T47D (cell line): ENCODE results near the gene MYO3B.
"Not testable (repeated sequence)": the region's sequence is repeated elsewhere in the genome, so short reads cannot be mapped to it uniquely, and the experiment has no call there.

Experiments
- DNase-seq, 2 experiments: peaks; one replicate each; pipeline versions ENCODE4 v3.0.0 to v3.0.0-alpha.2; 2011 to 2012; ENCODE audit warnings: low read depth in 1 of 2, low spot score in 1 of 2
- JUND ChIP-seq: IDR thresholded peaks from 2 replicates; pipeline ENCODE4 v1.6.1; 2012; ENCODE audit warnings: low read depth
- in situ Hi-C: cut with HindIII; loops from 2 replicates; pipeline ENCODE4 v1.10.0; 2016; ENCODE audit warnings: low sequenced_read_pairs, low pct_unique_long_range_greater_than_20kb

Gene MYO3B

DNA sequence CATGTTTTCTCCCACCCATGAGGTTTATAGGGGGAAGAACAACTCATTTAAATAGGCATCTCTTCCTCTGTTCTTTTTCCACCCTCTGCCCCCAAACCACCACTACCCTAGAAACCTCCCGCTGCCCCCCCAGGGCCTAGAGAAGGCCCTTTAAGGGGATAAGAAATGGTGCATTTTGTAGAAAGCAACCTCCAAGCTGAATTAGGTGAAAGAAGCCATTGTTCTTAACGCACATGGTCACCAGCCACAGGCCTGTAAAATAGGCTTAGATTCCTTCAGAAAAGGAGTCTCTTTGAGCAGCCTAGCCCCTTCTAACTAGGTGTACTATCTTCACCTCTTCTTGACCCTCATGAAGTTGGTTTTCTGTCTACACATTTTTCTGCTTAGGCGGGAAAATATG is 418.6 kb downstream of the MYO3B start:
- in situ Hi-C loops = no loop called here
- no peak for TF ChIP-seq JUND
- no peak for DNase-seq

DNA sequence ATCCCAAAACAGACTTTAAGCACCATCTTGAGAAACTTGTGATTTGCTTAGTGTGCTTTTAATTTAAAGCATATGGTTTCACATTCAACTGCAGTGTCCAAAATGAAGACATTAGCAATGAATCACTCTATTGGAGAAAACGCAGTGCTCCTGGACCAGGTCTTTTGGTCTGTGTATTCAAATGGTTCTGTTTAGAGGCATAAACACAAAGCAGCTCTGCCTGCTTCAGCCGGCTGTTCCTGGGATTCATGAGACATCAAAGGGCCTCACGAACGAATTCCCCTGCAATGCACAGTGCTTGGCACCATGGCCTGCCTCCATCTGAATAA is 420.1 kb downstream of the MYO3B start:
- in situ Hi-C loops = no loop called here
- TF ChIP-seq JUND = no peak
- DNase-seq = no peak

DNA sequence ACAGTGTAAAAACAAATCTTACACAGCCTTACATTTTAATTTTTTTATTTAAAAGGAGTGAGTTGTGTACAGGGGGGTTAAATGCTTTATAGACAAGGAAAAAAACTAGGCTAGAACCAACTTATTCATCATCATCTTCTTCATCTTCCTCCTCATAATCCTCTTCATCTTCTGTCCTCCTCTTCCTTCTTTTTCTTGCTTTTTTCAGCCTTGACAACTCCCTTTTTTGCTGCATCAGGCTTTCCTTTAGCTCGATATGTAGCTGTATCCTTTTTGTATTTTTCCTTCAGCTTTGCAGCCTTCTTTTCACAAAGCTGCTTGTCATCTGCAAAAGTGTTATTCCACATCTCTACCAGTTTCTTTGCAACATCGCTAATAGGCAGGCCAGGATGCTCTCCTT is 423.5 kb downstream of the MYO3B start:
- no peak for TF ChIP-seq JUND
- in situ Hi-C loops = no loop called here
- no peak for DNase-seq

DNA sequence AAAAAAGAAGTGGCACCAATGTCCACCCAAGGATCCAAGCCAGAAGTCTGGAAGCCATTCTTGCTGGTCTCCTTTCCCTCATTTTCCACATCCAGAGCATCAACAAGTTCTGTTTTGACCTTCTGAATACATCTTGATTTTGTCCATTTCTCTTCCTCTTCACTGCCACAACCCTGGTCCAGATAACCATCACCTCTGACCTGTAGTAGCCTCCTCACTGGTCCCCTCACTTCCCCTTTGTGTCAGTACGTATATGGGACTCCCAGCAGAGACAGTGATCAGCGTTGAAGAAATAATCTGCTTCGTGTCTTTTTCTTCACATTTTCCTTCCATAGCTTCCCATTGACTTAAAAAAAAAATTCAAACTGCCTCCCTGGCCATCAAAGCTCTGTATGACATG is 427.9 kb downstream of the MYO3B start:
- DNase-seq = no peak
- no peak for TF ChIP-seq JUND
- in situ Hi-C loops = no loop called here

DNA sequence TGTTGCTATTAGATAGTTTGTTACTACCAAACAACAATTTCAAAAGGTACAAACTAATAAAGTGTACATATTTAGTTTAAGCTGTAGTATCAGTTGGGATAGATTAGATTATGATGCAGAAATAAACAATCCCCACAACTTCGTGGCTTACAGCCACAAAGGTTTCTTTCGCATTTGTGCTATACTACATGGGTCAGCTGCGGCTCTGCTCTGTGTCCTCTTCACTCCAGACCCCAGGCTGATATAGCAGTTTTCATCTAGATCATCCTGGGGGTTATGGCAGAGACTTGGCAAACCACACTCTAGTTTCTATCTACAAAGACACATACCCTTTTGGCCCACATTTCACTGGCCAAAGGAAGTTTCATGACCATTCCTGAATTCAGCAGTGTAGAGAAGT is 429.2 kb downstream of the MYO3B start:
- in situ Hi-C loops = no loop called here
- DNase-seq = no peak
- TF ChIP-seq JUND = no peak

DNA sequence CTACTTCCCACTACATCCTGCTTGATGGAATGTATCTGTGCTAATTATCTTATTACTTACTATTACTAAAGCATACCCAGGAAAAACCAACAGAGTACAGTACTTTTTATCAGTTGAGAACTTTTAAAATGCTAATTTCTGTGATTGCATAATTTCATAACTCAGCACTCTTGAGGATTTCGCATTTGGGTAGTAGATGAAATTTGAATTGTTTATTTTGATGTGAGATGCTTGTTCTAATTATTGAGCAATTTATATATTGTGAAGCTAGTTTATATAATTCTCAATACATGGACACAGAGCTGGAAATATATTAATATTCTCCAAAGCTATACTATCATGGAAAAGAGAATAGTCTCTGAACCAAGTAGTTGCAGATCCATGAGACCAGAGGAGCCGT is 432.7 kb downstream of the MYO3B start:
- no peak for TF ChIP-seq JUND
- DNase-seq = no peak
- in situ Hi-C loops = no loop called here

DNA sequence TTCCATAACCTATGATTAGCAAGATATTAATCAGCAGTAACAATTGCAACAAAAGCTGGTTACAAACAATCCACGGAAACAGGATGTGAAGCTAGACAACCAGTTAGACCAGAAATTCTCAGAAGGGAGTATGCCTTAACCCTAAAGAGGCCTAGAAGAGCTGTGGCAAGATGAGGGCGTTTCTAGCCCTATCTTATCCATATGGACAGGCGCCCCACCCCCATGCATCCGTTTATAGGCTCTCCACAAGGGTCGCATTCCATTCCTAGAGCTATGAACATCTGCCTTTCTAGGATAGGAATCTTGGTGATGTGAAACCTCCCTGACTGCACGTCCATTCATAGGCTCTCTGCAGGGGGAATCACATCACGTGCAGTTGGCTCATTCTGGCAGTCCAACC is 441.0 kb downstream of the MYO3B start:
- DNase-seq = peak in 1 of 2 experiments; percentile 16
- in situ Hi-C loops = not testable (repeated sequence)

DNA sequence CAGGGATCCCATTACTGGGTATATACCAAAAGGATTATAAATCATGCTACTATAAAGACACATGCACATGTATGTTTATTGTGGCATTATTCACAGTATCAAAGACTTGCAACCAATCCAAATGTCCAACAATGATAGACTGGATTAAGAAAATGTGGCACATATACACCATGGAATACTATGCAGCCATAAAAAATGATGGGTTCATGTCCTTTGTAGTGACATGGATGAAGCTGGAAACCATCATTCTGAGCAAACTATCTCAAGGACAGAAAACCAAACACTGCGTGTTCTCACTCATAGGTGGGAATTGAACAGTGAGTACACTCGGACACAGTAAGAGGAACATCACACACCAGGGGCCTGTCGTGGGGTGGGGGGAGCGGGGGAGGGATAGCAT is 457.1 kb downstream of the MYO3B start:
- in situ Hi-C loops, DNase-seq: not testable (repeated sequence)

DNA sequence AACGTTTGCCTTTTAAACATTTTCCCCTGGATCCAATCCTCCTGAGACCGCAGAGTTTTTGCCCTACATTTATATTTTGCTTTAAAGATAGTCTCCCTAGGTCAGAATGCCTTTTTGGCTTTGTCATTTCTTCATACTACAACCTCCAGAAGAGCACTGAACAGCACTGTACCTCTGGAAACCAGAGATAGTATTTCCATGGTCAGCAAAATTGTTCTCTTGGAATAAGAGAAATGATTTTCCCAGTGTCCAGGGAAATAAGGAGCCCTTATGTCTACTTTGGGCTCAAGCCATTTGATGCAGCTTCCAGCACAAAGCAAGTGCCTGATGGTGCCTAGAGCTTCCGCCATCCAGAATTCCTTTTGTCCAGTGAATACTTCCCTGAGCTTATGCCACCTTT is 461.7 kb downstream of the MYO3B start:
- DNase-seq = no peak
- in situ Hi-C loops = no loop called here
- TF ChIP-seq JUND = no peak

DNA sequence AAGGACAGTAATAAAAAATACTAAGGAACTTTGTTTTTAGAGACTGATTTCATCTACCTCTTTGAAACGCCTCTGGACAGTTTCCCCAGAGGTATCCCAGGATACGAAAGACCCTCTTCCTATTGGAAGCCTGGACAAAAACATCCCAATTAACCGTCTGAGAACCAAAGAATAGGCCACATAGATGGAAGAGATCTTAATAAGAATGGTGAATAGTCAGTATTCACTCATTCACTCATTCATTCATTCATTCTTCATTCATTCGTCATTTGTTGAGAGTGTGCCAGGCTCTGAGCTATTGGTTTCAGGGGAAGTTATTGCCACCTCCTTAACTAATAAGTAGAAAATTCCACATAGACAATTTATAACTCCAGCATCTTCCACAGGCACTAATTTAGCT is 464.0 kb downstream of the MYO3B start:
- no peak for DNase-seq
- TF ChIP-seq JUND = no peak
- in situ Hi-C loops = no loop called here

DNA sequence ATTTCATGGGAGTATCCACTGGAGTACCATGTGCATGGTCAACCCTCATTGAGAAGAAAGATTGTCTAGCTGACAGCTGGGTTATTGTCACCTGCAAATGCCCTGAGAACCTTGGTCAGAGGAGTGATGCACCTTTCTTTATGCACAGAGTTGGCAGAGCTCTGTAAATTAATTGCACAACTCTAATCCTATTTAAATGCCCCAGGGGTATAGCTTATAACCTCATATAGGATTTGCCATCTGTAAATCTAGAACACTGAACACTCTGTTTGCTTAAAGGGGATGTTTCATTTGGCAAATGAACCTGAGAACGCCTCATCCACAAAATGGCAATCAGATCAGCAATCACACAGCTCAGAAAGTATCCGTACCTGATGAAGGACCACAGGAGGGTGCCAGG is 465.4 kb downstream of the MYO3B start:
- DNase-seq = peak in 1 of 2 experiments; percentile 53
- in situ Hi-C loops = no loop called here
- no peak for TF ChIP-seq JUND

DNA sequence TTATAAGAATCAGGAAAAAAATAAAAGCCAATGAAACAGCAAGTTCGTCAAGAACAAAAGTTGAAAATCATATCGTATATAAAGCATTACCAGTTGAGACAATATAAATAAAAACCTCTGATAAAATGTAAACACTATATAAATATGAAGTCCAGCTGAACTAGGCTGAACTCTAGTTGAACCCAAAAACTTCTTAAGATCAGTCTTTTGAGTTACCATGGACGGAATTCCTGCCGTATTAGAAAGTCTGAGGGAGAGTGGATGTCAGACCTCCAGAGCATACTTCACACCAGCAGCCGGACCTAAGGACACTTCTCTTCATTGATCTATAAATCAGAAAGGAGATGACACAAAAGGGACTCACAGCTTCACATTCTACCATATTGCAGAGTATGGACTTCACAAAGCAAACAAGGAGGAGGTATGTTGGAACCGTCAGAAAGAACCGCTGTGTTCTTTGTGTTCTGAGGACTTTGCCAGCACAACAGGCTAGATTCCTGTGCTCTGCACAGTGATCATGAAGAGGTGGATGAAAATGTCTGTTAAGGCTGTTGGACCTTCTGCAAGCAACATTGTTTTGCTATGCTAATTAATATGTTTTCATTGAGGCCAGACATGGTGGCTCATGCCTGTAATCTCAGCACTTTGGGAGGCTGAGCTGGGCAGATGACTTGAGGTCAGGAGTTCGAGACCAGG is 469.9 kb downstream of the MYO3B start:
- in situ Hi-C loops = no loop called here
- DNase-seq = no peak
- TF ChIP-seq JUND = no peak

DNA sequence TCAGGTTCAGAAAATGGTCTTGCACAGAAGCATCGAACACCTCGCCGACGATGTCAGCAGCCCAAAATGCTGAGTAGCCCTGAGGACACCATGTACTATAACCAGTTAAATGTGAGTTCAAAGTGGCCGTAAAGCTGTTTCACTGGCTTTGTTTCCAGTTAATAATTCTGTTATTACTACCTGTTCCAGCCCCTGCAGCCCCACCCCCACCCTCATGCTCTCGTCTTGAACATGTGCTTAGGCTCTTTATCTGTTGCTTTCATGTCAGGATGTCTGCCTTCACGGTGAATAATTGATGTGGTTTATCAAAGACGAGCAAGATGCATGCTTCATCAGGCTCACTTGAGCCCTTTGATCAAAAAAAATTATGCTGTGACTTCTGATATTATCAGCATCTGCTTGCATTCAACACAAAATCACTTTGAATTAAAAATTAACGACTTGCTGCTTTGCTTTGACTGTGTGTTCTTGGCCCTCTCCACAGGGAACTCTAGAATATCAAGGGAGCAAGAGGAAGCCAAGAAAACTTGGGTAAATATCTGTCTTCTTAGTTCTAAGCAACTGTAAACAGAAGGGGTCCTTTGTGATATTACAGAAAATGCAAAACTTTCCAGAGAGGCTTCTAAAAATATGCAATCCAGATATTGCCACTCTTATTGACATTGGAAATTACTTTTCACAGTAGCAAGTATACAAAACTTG is 473.8 kb downstream of the MYO3B start:
- no peak for DNase-seq
- TF ChIP-seq JUND = no peak
- in situ Hi-C loops = no loop called here
